ENCODE data around the gene BCL11A. TPM values are rescaled to one million over a fixed set of nuclear protein-coding genes. Genes with fewer than 3 reads are reported as not detected.

Gene BCL11A
- total RNA-seq, 6 donors from 2014 or later, result 2.7 to 12.7 (median 5.4) TPM

- H3K4me3 ChIP-seq, result no peak overlapping the region
- TF ChIP-seq POLR2AphosphoS5 (IDR thresholded peaks at IDR 0.05), result no peak
- no peak for TF ChIP-seq EP300 (IDR thresholded peaks at IDR 0.05)
- no peak for TF ChIP-seq CTCF (IDR thresholded peaks at IDR 0.05)
- TF ChIP-seq POLR2A (IDR thresholded peaks at IDR 0.05), result no peak
Measured at GRCh38 chr2:60573251-60573650, 19.8 kb upstream of the BCL11A start.

GRCh38 chr2:60570251-60570650 is 16.8 kb upstream of the BCL11A start:
- TF ChIP-seq POLR2AphosphoS5 (IDR thresholded peaks at IDR 0.05) (no peak), CTCF (IDR thresholded peaks at IDR 0.05) (no peak), POLR2A (IDR thresholded peaks at IDR 0.05) (no peak), EP300 (IDR thresholded peaks at IDR 0.05) (no peak)
- 8 to 13% methylated on average over 9 of the region's 9 CpGs for WGBS, 2 donors
- Histone ChIP-seq H3K9me3 (no peaks in the 10 kb centered on the region), H3K27me3 (peaks cover 0 to 14% (median 2%) of the 10 kb centered on the region in 4 donors), H3K4me3 (no peak overlapping the region), H3K36me3 (no peaks in the 10 kb centered on the region), H3K27ac (no peak overlapping the region), H3K4me1 (peaks cover 9 to 16% (median 10%) of the 10 kb centered on the region in 4 donors)
- ATAC-seq (ENCODE audit: low FRiP score in 2 of 2), result no peak
- no peak for DNase-seq

More at GRCh38 chr2:60573251-60573650, 19.8 kb upstream of the BCL11A start:
- ATAC-seq (ENCODE audit: low FRiP score in 2 of 2), result no peak
- Histone ChIP-seq H3K27me3 (peaks cover 0 to 14% (median 2%) of the 10 kb centered on the region in 4 donors), H3K4me1 (peaks cover 9 to 16% (median 10%) of the 10 kb centered on the region in 4 donors), H3K36me3 (no peaks in the 10 kb centered on the region), H3K27ac (no peak overlapping the region), H3K9me3 (no peaks in the 10 kb centered on the region)
- 93% methylated on average over 3 of the region's 3 CpGs for WGBS, 2 donors
- no peak for DNase-seq

- Histone ChIP-seq H3K36me3 (no peaks in the 10 kb centered on the region), H3K27me3 (peaks cover 0 to 14% (median 2%) of the 10 kb centered on the region in 4 donors), H3K4me1 (peaks cover 9 to 16% (median 10%) of the 10 kb centered on the region in 4 donors), H3K4me3 (peak overlapping the region in 1 of 4 donors; percentile 23), H3K27ac (no peak overlapping the region), H3K9me3 (no peaks in the 10 kb centered on the region)
- no peak for TF ChIP-seq POLR2AphosphoS5 (IDR thresholded peaks at IDR 0.05)
- no peak for TF ChIP-seq EP300 (IDR thresholded peaks at IDR 0.05)
- TF ChIP-seq POLR2A (IDR thresholded peaks at IDR 0.05), result no peak
- TF ChIP-seq CTCF (IDR thresholded peaks at IDR 0.05), result no peak
- DNase-seq (no peak), ATAC-seq (ENCODE audit: low FRiP score in 2 of 2) (peak in 1 of 2 donors; percentile 16)
- WGBS, 2 donors, result 3 to 5% methylated on average over 13 of the region's 13 CpGs
Measured at GRCh38 chr2:60569680-60570111, 16.2 kb upstream of the BCL11A start.

- Histone ChIP-seq H3K9me3 (no peaks in the 10 kb centered on the region), H3K4me3 (no peak overlapping the region), H3K36me3 (no peaks in the 10 kb centered on the region), H3K4me1 (peaks cover 9 to 16% (median 10%) of the 10 kb centered on the region in 4 donors), H3K27me3 (peaks cover 0 to 14% (median 2%) of the 10 kb centered on the region in 4 donors), H3K27ac (no peak overlapping the region)
- DNase-seq (no peak), ATAC-seq (ENCODE audit: low FRiP score in 2 of 2) (no peak)
- TF ChIP-seq POLR2A (IDR thresholded peaks at IDR 0.05), result no peak
- no peak for TF ChIP-seq EP300 (IDR thresholded peaks at IDR 0.05)
- no peak for TF ChIP-seq POLR2AphosphoS5 (IDR thresholded peaks at IDR 0.05)
- TF ChIP-seq CTCF (IDR thresholded peaks at IDR 0.05), result no peak
- WGBS, 2 donors, result 41% methylated on average over 11 of the region's 11 CpGs
Measured at GRCh38 chr2:60567919-60568768, 14.7 kb upstream of the BCL11A start.

Measured in upper lobe of left lung (tissue), 6 donors.